Keratinocyte (primary cell): ENCODE results near the gene ANKZF1. TPM values are rescaled to one million over a fixed set of nuclear protein-coding genes. Genes with fewer than 3 reads are reported as not detected.

ENCODE experiments used
- DNase-seq: peaks from one replicate; pipeline ENCODE4 v3.0.0-alpha.2; 2011; ENCODE audit warnings: low read depth, missing footprints, low spot score
- FAIRE-seq: peaks from 2 replicates; lab custom pipeline; 2011; peaks lifted over from hg19 to GRCh38; lab: Jason Lieb, UNC
- H2AFZ ChIP-seq: 2 replicates; pipeline ENCODE4 v1.6.0; 2012; ENCODE audit warnings: low read length, control low read depth, inconsistent platforms; ENCODE audit not compliant: control insufficient read depth
- H3K27ac ChIP-seq: 2 replicates; pipeline ENCODE4 v1.5.1; 2011; ENCODE audit warnings: low read length; ENCODE audit not compliant: control insufficient read depth, insufficient read depth
- H3K27me3 ChIP-seq: 3 replicates; pipeline ENCODE4 v1.6.0; 2011; ENCODE audit warnings: low read length; ENCODE audit not compliant: control insufficient read depth, insufficient read depth; ENCODE audit errors: extremely low read depth
- H3K36me3 ChIP-seq, 2 experiments: 2 replicates in 1 of 2; 3 replicates in 1 of 2; pipeline ENCODE4 v1.5.1; 2011; ENCODE audit warnings: low read length in 2 of 2, mild to moderate bottlenecking in 1 of 2; ENCODE audit not compliant: control insufficient read depth in 2 of 2, insufficient read depth in 2 of 2; ENCODE audit errors: extremely low read depth in 1 of 2
- H3K4me1 ChIP-seq: 3 replicates; pipeline ENCODE4 v1.5.1; 2011; ENCODE audit warnings: low read length; ENCODE audit not compliant: control insufficient read depth, insufficient read depth; ENCODE audit errors: extremely low read depth
- H3K4me2 ChIP-seq: 3 replicates; pipeline ENCODE4 v1.6.0; 2011; ENCODE audit warnings: low read depth, low read length; ENCODE audit not compliant: control insufficient read depth, insufficient read depth; ENCODE audit errors: extremely low read depth
- H3K4me3 ChIP-seq, 3 experiments: fragments of 200-600 bp in 1 of 3; sonication (generic) in 1 of 3; 2 replicates in 2 of 3; 3 replicates in 1 of 3; pipeline ENCODE4 v1.5.1; 2011 to 2016; ENCODE audit warnings: low read length in 3 of 3, mild to moderate bottlenecking in 3 of 3, control low read depth in 2 of 3, inconsistent platforms in 1 of 3, low read depth in 1 of 3, mixed read lengths in 1 of 3, mixed run types in 1 of 3, moderate library complexity in 1 of 3; ENCODE audit not compliant: control insufficient read depth in 2 of 3, insufficient read depth in 2 of 3; ENCODE audit errors: extremely low read depth in 1 of 3
- H3K79me2 ChIP-seq: 2 replicates; pipeline ENCODE4 v1.6.0; 2012; ENCODE audit warnings: low read length; ENCODE audit not compliant: control insufficient read depth, insufficient read depth
- H3K9ac ChIP-seq: 3 replicates; pipeline ENCODE4 v1.6.0; 2011; ENCODE audit warnings: low read length; ENCODE audit not compliant: control insufficient read depth, insufficient read depth; ENCODE audit errors: extremely low read depth
- H3K9me1 ChIP-seq: 3 replicates; pipeline ENCODE4 v1.6.0; 2011; ENCODE audit warnings: low read length; ENCODE audit not compliant: control insufficient read depth, insufficient read depth; ENCODE audit errors: extremely low read depth
- H3K9me3 ChIP-seq: 2 replicates; pipeline ENCODE4 v1.5.1; 2012; ENCODE audit warnings: low read depth, low read length; ENCODE audit not compliant: control insufficient read depth
- H4K20me1 ChIP-seq: 3 replicates; pipeline ENCODE4 v1.6.0; 2011; ENCODE audit warnings: low read length; ENCODE audit not compliant: control insufficient read depth, insufficient read depth; ENCODE audit errors: extremely low read depth
- EZH2 ChIP-seq: IDR thresholded peaks from one replicate; pipeline ENCODE4 v1.6.1; 2012; ENCODE audit warnings: inconsistent platforms, mild to moderate bottlenecking, low read length, moderate library complexity
- dilution Hi-C: fragments of 300-500 bp; cut with MboI; formaldehyde crosslinking; loops from one replicate; pipeline ENCODE4 v1.7.0; 2020; ENCODE audit warnings: low sequenced_read_pairs; ENCODE audit not compliant: extremely low pct_ligation_motif_present
- polyA plus RNA-seq, 5 experiments: library from polyadenylated mRNA; depleted of rRNA in 3 of 5; stranded (reverse) in 3 of 5; stranded (forward) in 1 of 5; unstranded in 1 of 5; fragments of >200 nt; gene quantifications; 1 replicate in 1 of 5; 2 replicates in 3 of 5; 3 replicates in 1 of 5; pipeline versions ENCODE4 v1.2.1 to v1.2.3, GENCODE V29; 2011 to 2012; ENCODE audit warnings: missing spikeins in 2 of 5, low read depth in 1 of 5, low replicate concordance in 1 of 5
- TF ChIP-seq, protein P1 (sequence below), 3 experiments: IDR thresholded peaks in 1 of 3; conservative IDR thresholded peaks in 1 of 3; optimal IDR thresholded peaks in 1 of 3; 2 replicates in 2 of 3; 3 replicates in 1 of 3; pipeline versions ENCODE3 to v1.5.1; 2011; ENCODE audit warnings: low read length in 3 of 3, mild to moderate bottlenecking in 3 of 3, moderate library complexity in 2 of 3, control low read depth in 1 of 3, inconsistent platforms in 1 of 3; ENCODE audit not compliant: insufficient read depth in 2 of 3; ENCODE audit errors: extremely low read depth in 1 of 3

Gene ANKZF1
- polyA plus RNA-seq, 1 donor (not counting 4 experiments of a cell fraction or from before 2014, with no cell fraction given), result 35.1 TPM

DNA sequence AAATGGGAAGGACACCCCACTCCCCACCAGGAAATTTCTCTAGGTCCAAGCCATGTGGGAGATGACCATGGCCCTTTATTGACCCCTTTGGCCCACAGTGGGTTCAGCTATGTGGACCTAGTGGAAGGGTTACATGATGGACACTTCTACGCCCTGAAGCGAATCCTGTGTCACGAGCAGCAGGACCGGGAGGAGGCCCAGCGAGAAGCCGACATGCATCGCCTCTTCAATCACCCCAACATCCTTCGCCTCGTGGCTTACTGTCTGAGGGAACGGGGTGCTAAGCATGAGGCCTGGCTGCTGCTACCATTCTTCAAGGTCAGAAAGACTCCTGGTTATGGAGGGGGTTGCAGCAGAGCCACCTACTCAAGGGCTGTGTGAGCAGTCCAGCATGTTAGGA is 17.0 kb downstream of the ANKZF1 start:
- TF ChIP-seq EZH2, result no peak
- TF ChIP-seq, protein P1, sequence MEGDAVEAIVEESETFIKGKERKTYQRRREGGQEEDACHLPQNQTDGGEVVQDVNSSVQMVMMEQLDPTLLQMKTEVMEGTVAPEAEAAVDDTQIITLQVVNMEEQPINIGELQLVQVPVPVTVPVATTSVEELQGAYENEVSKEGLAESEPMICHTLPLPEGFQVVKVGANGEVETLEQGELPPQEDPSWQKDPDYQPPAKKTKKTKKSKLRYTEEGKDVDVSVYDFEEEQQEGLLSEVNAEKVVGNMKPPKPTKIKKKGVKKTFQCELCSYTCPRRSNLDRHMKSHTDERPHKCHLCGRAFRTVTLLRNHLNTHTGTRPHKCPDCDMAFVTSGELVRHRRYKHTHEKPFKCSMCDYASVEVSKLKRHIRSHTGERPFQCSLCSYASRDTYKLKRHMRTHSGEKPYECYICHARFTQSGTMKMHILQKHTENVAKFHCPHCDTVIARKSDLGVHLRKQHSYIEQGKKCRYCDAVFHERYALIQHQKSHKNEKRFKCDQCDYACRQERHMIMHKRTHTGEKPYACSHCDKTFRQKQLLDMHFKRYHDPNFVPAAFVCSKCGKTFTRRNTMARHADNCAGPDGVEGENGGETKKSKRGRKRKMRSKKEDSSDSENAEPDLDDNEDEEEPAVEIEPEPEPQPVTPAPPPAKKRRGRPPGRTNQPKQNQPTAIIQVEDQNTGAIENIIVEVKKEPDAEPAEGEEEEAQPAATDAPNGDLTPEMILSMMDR (optimal IDR thresholded peaks at IDR 0.05 in 1 of 3, IDR thresholded peaks at IDR 0.05 in 1 of 3, conservative IDR thresholded peaks at IDR 0.05 in 1 of 3; ENCODE audit: extremely low read depth in 1 of 3, insufficient read depth in 2 of 3, low read length in 3 of 3), result no peak
- no peaks in the 10 kb centered on the region for H3K9me3 ChIP-seq
- no peaks in the 10 kb centered on the region for H3K27me3 ChIP-seq
- DNase-seq (no peak), FAIRE-seq (no peak)
- H3K9ac ChIP-seq, result no peak overlapping the region
- peaks cover 26 to 32% of the 10 kb centered on the region in 2 experiments for H3K36me3 ChIP-seq
- H3K4me1 ChIP-seq, result peaks cover 58% of the 10 kb centered on the region
- dilution Hi-C loops, result no loop called here
- H3K4me3 ChIP-seq, result no peak overlapping the region
- no peak overlapping the region for H2AFZ ChIP-seq
- peaks cover 5% of the 10 kb centered on the region for H4K20me1 ChIP-seq
- H3K27ac ChIP-seq, result no peak overlapping the region
- peak overlapping the region; percentile 98 for H3K4me2 ChIP-seq
- peaks cover 39% of the 10 kb centered on the region for H3K79me2 ChIP-seq
- no peaks in the 10 kb centered on the region for H3K9me1 ChIP-seq

DNA sequence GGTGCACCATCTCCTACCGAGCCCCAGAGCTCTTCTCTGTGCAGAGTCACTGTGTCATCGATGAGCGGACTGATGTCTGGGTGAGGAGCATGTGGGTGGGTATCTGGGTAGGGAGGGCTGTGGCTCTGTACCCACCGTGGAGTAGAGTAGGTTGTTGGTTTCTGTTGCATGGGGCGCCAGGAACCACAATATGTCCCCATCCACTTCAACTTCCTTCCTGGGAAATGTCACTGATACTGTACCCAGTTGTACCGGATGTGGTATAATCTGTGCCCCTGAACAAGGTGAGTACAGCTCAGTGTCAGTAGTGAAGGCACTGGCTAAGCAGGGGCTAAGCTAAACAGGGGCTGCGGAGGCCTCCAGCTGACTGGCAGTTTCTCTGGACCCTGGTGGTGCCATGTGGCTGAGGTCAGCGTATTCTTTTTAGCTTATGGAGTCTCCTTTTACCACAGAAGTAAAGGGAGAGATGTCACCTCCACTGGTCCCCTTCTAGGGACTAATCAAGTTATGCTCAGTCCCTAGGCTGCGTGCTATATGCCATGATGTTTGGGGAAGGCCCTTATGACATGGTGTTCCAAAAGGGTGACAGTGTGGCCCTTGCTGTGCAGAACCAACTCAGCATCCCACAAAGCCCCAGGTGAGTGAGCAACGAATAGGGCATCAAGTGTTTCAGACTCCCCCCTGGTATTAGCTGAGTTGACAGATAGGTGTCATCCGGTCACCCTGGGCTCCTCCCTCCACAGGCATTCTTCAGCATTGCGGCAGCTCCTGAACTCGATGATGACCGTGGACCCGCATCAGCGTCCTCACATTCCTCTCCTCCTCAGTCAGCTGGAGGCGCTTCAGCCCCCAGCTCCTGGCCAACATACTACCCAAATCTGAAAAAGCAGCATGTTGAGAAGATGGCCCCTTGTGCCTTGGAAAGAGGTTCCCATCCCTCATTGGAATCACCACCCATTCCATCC is 18.4 kb downstream of the ANKZF1 start:
- Histone ChIP-seq H3K4me3 (no peak overlapping the region), H3K4me2 (no peak overlapping the region), H3K79me2 (peaks cover 53% of the 10 kb centered on the region), H3K27ac (peak overlapping the region; percentile 88), H3K9me1 (no peaks in the 10 kb centered on the region), H2AFZ (no peak overlapping the region), H3K4me1 (peaks cover 68% of the 10 kb centered on the region), H3K36me3 (peaks cover 31 to 39% of the 10 kb centered on the region in 2 experiments), H3K27me3 (no peaks in the 10 kb centered on the region), H4K20me1 (peaks cover 5% of the 10 kb centered on the region), H3K9ac (peak overlapping the region; percentile 69), H3K9me3 (no peaks in the 10 kb centered on the region)
- TF ChIP-seq EZH2, result no peak
- TF ChIP-seq, protein P1 (optimal IDR thresholded peaks at IDR 0.05 in 1 of 3, IDR thresholded peaks at IDR 0.05 in 1 of 3, conservative IDR thresholded peaks at IDR 0.05 in 1 of 3; ENCODE audit: extremely low read depth in 1 of 3, insufficient read depth in 2 of 3, low read length in 3 of 3), result no peak
- dilution Hi-C loops, result no loop called here
- DNase-seq (no peak), FAIRE-seq (no peak)
